HG03439 (cell line): ENCODE results near the gene TBC1D17.

ENCODE experiments used
- ATAC-seq: cut with Tn5 transposase; IDR thresholded peaks from one replicate; pipeline ENCODE4 v1.9.1; 2021; ENCODE audit warnings: mild to moderate bottlenecking, moderate library complexity; ENCODE audit not compliant: unreplicated experiment

Gene TBC1D17

GRCh38 chr19:49890349-49891311 lies 13.1 kb downstream of the TBC1D17 start:
- no peak for ATAC-seq

DNA sequence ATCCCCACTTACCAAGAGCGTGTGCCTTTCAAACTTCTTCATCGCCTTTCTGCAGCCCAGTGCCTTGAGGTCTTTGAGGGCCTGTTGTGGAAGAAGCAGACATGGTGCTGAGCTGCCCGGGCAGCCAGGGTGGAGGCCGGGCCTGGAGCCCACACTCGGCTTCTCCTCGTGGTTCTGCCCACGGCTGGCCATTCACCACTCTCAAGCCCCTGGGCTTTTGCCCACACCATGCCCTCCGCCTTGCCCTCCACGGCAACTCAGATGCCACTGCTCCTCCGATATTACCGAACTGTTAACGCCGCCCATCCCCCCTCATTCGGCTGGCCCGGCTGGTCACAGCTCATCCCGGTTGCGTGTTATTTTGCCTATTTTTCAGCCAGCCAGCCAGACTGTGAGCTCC lies 13.9 kb downstream of the TBC1D17 start:
- no peak for ATAC-seq

- no peak for ATAC-seq
Measured at GRCh38 chr19:49892716-49893115, 15.2 kb downstream of the TBC1D17 start.

DNA sequence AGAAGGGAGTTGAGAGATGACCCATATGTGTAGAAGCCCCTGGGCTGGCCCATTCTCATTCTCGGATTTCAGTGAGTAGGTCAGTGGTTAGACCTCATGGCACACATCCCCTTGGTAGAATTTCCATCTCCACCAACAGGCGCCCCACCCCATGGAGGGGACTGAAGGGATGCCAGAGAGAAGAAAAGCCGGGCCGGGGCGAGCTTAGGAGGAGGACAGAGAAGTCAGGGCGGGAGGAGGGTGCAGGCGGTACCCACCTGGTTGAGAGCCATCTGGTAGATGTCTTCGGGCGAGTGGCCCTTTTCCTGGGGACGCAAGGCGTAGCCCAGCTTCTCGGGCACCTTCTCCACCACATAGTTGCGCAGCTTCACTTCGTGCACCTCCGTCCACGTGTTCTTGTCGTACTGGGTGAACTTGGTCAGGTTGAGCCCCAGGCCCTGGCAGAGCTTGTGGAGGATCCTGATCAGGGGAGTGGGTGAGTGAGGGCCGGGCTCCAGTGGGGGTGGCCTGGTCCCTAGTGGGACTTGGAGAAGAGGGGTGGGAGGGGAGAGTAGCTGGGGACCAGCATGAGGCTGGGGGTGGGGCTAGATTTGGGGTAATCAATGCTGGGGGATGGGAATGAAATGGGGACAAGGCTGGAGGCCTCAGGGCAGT lies 16.6 kb downstream of the TBC1D17 start:
- ATAC-seq, result no peak

DNA sequence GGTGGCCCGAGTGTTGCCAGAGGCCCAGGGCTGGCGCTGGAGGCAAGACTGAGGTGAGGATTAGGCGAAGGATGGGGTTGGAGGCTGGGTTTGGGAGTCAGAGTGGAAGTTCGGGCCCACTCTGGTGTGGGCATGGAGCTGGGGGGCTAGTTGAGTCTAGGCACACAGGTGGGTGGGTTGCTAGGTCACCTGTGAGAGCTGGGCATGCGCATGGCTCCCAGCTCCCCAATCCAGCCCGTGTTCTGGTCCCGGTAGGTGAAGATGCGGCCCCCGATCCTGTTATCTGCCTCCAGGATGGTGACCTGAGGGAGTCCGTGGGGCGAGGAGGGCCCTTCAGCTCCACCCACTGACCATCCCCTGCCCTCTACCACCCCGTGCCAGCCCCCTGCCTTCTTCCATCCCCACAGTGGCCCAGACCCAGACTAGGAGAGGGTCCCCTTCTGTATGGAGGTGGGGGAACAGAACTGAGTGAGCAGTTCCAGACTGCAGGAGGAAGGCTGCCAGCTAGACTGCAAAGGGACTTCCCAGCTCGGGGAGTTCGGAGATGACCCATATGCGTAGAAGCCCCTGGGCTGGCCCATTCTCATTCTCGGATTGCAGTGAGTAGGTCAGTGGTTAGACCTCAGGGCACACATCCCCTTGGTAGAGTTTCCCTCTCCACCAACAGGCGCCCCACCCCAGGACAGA lies 17.5 kb downstream of the TBC1D17 start:
- ATAC-seq, result no peak

DNA sequence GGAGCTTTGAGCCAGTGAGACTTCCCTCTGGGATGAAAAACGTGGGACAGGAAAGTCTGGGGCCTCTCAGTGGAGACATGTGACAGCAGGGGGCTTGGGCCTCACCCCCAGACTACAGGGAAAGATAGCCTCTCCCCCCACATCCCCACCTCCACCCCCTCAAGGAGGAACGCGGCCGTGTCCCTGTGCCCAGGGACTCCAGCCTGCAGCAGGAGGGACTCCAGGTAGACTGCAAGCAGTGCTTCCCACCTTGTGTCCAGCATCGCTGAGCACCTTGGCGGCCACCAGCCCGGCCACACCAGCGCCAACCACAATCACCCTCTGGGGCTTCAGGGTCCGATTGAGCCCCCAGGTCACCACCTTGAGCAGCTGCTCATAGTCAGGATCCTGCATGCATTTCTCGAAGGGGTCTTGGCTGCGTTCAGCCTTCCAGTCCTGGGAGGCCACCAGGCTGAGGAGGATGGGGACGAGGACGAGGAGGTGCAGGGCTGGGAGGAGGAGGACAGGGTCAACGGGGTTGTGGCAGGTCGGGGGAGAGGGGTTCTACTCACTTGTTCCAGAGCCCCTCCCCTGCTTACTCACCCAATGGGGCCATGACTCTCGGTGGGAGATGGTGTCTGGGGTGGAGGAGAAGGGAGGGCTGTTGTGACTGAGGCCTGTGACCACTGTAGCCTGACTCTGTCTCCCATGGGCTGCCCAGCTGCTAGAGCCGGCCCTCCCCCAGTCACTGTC lies 18.2 kb downstream of the TBC1D17 start:
- no peak for ATAC-seq

DNA sequence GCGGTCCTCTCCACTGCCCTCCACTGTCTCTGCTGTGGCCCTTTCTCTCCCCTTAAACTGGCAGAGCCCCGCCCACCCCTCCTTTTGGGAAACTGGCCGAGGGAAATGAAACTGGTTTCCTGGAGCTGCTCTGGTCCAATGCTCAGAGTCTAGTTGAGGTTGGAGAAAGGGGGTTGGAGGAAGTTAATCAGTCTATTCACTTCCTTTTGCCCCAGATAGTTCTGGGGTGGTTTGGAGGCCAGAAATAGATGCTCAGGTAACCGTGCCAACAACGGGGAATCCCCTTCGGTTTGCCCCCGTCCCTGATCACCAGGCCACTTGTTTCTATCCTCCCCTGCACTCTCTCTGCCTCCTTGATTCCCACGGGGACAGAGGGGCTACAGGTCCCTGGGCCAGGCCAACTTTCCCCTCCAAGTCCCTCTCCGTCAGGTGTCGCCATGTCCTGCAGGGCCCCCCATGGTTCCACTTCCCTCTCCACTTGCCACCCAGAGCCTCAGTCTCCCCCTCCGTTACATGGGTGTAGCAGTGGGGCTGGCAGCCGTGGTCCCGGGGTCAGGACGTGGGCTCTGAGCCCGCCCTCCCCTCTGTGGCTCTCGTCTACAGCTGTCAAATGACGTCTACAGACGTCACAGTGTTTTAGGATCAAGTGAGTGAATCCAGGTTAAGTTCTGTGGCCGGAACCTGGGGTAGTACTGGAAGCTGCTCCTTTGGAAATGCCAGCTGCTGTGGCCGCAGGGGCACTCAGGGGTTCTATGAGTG lies 19.5 kb downstream of the TBC1D17 start, which contains the start of gene IL4I1:
TSS of gene IL4I1 (minus strand) at position 25 of the 759 bp plus-strand sequence. CDS start 727 bp downstream, outside the sequence.
- peak; percentile 52 for ATAC-seq

GRCh38 chr19:49904136-49904535 lies 26.6 kb downstream of the TBC1D17 start:
- ATAC-seq, result no peak

- no peak for ATAC-seq
Measured at GRCh38 chr19:49906879-49907564, 29.5 kb downstream of the TBC1D17 start.

DNA sequence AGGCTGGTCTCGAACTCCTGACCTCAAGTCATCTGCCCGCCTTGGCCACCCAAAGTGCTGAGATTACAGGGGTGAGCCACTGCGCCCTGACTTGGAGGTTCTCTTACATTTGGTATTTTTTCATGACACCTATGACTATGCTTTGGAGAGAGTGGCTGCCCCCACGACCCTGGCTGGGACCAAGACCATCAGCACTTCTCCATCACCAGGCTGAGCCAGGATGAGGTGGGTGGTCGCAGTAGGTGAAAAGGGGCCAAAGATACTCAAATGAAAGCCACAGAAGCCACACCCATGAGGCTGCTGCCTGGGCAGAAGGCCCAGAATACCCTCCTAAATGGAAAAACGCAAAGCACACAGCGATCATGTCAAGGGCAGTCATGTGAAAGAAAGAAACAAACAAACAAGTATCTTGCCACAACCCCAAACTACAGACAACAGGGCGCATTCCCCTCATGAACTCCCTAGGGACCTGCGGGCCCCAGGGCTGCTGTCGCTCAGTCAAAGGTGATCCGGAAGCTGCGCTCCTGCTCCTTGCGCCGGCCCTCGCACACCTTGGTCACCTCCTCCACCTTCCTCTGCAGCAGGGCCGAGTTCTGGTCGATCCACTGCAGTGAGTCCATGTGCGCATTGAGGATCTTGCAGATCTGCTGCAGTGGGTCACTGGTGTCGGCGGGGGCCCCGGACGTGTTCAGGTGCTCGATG lies 30.4 kb downstream of the TBC1D17 start:
- no peak for ATAC-seq

- ATAC-seq, result no peak
Measured at GRCh38 chr19:49908480-49909420, 31.2 kb downstream of the TBC1D17 start.

DNA sequence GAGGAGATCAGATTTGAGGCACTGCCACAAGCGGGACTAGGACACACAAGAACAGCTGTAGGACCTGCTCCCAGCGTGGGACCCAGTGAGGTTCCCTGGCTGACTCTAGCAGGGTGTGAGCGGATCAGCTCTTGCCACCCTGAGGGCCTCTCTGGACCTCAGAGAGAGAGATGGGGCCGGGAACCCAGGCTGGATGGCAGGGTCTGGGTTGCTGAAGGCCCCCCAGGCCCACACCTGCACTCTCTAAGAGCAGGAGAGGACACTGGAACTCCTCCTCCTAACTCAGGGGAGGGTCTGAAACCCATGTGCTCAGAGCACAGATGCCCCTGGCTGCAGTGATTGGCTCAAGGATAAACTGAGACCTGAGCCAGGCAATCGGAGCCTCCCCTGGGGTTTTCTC lies 32.7 kb downstream of the TBC1D17 start:
- ATAC-seq, result no peak

- no peak for ATAC-seq
Measured at GRCh38 chr19:49911381-49912145, 34.1 kb downstream of the TBC1D17 start.

- ATAC-seq, result no peak
Measured at GRCh38 chr19:49912965-49913685, 35.6 kb downstream of the TBC1D17 start.

- no peak for ATAC-seq
Measured at GRCh38 chr19:49913720-49914119, 36.2 kb downstream of the TBC1D17 start.

DNA sequence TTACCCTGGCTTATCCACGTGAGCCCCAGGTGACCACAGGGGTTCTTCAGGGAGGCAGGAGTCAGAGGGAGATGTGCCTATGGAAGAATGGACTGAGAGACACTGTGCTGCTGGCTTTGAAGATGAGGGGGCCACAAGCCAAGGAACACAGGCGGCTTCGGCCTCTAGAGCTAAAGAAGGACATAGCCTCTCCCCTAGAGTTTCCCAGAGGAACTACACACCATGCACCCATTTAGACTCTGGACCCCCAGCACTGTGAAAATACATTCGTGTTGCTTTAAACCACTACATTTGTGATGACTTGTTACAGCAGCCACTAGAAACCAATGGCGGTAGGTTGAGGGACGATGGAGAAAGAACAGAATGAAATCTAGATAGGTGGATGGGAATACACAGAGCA lies 37.8 kb downstream of the TBC1D17 start:
- no peak for ATAC-seq
